Measurements from ENCODE around the gene IER3.
A peak's percentile ranks its signal among the peaks of the same experiment; 100 is the strongest.

Gene IER3

DNA sequence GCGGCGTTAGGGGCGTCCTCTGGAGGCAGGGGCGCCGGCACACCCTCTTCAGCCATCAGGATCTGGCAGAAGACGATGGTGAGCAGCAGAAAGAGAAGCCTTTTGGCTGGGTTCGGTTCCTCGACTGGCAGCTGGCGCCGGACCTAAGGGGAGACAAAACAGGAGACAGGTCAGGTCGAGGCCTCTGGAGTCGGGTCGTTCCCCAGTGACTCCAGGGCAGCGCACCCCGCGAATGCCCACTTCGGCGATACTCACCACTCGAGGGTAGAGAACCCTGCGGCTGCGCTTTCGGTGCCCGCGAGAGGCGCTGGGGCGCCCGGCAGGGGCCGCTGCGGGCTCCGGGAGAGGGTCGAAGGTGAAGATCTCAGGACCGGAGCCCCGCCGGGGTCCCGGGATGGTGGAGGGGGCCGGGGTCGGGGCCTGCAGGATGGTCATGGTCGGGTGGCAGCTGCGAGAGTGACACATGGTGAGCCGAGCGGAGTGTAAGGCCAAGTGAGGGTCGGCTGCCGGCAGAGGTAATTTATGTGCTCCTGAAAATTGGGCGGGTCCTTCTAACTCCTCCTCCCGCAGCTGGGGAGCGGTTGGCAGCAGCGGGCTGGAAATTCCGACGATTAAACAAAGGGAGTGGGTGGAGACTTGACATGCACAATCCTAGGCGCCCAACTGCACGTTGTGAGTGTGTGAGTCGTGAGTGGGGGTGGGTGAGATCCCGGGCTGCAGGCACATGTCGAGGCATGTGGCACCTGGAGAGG, at the start of gene IER3 (continued):
- TF ChIP-seq, protein P1, sequence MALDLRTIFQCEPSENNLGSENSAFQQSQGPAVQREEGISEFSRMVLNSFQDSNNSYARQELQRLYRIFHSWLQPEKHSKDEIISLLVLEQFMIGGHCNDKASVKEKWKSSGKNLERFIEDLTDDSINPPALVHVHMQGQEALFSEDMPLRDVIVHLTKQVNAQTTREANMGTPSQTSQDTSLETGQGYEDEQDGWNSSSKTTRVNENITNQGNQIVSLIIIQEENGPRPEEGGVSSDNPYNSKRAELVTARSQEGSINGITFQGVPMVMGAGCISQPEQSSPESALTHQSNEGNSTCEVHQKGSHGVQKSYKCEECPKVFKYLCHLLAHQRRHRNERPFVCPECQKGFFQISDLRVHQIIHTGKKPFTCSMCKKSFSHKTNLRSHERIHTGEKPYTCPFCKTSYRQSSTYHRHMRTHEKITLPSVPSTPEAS (tag by site-specific recombination; IDR thresholded peaks at IDR 0.05): no peak
- TF ChIP-seq, protein P2, sequence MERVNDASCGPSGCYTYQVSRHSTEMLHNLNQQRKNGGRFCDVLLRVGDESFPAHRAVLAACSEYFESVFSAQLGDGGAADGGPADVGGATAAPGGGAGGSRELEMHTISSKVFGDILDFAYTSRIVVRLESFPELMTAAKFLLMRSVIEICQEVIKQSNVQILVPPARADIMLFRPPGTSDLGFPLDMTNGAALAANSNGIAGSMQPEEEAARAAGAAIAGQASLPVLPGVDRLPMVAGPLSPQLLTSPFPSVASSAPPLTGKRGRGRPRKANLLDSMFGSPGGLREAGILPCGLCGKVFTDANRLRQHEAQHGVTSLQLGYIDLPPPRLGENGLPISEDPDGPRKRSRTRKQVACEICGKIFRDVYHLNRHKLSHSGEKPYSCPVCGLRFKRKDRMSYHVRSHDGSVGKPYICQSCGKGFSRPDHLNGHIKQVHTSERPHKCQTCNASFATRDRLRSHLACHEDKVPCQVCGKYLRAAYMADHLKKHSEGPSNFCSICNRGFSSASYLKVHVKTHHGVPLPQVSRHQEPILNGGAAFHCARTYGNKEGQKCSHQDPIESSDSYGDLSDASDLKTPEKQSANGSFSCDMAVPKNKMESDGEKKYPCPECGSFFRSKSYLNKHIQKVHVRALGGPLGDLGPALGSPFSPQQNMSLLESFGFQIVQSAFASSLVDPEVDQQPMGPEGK (tag by site-specific recombination; IDR thresholded peaks at IDR 0.05): peak; percentile 74
- TF ChIP-seq ZNF707 (tag by site-specific recombination; IDR thresholded peaks at IDR 0.05): no peak
- TF ChIP-seq, protein P3, sequence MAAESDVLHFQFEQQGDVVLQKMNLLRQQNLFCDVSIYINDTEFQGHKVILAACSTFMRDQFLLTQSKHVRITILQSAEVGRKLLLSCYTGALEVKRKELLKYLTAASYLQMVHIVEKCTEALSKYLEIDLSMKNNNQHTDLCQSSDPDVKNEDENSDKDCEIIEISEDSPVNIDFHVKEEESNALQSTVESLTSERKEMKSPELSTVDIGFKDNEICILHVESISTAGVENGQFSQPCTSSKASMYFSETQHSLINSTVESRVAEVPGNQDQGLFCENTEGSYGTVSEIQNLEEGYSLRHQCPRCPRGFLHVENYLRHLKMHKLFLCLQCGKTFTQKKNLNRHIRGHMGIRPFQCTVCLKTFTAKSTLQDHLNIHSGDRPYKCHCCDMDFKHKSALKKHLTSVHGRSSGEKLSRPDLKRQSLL (tag by site-specific recombination; IDR thresholded peaks at IDR 0.05): no peak
- TF ChIP-seq, protein P4, sequence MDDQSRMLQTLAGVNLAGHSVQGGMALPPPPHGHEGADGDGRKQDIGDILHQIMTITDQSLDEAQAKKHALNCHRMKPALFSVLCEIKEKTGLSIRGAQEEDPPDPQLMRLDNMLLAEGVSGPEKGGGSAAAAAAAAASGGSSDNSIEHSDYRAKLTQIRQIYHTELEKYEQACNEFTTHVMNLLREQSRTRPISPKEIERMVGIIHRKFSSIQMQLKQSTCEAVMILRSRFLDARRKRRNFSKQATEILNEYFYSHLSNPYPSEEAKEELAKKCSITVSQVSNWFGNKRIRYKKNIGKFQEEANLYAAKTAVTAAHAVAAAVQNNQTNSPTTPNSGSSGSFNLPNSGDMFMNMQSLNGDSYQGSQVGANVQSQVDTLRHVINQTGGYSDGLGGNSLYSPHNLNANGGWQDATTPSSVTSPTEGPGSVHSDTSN (CRISPR knock-in tag; IDR thresholded peaks at IDR 0.05): peak; percentile 56; the same call in 1 of the 2 replicates
- no peak for TF ChIP-seq ZNF837 (tag by site-specific recombination; IDR thresholded peaks at IDR 0.05)
- TF ChIP-seq KLF7 (tag by site-specific recombination; IDR thresholded peaks at IDR 0.05; ENCODE audit: borderline replicate concordance): 0 out of 2 replicates have a peak, but pooled peaks have one; percentile 60
- peak; percentile 69 for TF ChIP-seq WT1 (tag by site-specific recombination; IDR thresholded peaks at IDR 0.05)
- TF ChIP-seq, protein P5, sequence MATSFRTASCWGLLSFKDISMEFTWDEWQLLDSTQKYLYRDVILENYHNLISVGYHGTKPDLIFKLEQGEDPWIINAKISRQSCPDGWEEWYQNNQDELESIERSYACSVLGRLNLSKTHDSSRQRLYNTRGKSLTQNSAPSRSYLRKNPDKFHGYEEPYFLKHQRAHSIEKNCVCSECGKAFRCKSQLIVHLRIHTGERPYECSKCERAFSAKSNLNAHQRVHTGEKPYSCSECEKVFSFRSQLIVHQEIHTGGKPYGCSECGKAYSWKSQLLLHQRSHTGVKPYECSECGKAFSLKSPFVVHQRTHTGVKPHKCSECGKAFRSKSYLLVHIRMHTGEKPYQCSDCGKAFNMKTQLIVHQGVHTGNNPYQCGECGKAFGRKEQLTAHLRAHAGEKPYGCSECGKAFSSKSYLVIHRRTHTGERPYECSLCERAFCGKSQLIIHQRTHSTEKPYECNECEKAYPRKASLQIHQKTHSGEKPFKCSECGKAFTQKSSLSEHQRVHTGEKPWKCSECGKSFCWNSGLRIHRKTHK (tag by site-specific recombination; IDR thresholded peaks at IDR 0.05): no peak
- no peak for TF ChIP-seq ZNF521 (tag by site-specific recombination; IDR thresholded peaks at IDR 0.05)
- TF ChIP-seq MZF1 (tag by site-specific recombination; IDR thresholded peaks at IDR 0.05; ENCODE audit: borderline replicate concordance): no peak
- 0 out of 2 replicates have a peak, but pooled peaks have one; percentile 10 for TF ChIP-seq ZBTB21 (tag by site-specific recombination; IDR thresholded peaks at IDR 0.05)
- no peak for TF ChIP-seq ZNF48 (tag by site-specific recombination; IDR thresholded peaks at IDR 0.05)
- no peak for TF ChIP-seq ZNF776 (tag by site-specific recombination; IDR thresholded peaks at IDR 0.05; ENCODE audit: borderline replicate concordance)
- TF ChIP-seq, protein P6, sequence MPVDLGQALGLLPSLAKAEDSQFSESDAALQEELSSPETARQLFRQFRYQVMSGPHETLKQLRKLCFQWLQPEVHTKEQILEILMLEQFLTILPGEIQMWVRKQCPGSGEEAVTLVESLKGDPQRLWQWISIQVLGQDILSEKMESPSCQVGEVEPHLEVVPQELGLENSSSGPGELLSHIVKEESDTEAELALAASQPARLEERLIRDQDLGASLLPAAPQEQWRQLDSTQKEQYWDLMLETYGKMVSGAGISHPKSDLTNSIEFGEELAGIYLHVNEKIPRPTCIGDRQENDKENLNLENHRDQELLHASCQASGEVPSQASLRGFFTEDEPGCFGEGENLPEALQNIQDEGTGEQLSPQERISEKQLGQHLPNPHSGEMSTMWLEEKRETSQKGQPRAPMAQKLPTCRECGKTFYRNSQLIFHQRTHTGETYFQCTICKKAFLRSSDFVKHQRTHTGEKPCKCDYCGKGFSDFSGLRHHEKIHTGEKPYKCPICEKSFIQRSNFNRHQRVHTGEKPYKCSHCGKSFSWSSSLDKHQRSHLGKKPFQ (tag by site-specific recombination; IDR thresholded peaks at IDR 0.05): no peak
- peak; percentile 47 for TF ChIP-seq IKZF3 (tag by site-specific recombination; IDR thresholded peaks at IDR 0.05)
- peak; percentile 99 for TF ChIP-seq ZNF561 (tag by site-specific recombination; IDR thresholded peaks at IDR 0.05; ENCODE audit: borderline replicate concordance)
- peak; percentile 64; the same call in 1 of the 2 replicates for TF ChIP-seq ZNF610 (tag by site-specific recombination; IDR thresholded peaks at IDR 0.05; ENCODE audit: borderline replicate concordance)
- TF ChIP-seq, protein P7, sequence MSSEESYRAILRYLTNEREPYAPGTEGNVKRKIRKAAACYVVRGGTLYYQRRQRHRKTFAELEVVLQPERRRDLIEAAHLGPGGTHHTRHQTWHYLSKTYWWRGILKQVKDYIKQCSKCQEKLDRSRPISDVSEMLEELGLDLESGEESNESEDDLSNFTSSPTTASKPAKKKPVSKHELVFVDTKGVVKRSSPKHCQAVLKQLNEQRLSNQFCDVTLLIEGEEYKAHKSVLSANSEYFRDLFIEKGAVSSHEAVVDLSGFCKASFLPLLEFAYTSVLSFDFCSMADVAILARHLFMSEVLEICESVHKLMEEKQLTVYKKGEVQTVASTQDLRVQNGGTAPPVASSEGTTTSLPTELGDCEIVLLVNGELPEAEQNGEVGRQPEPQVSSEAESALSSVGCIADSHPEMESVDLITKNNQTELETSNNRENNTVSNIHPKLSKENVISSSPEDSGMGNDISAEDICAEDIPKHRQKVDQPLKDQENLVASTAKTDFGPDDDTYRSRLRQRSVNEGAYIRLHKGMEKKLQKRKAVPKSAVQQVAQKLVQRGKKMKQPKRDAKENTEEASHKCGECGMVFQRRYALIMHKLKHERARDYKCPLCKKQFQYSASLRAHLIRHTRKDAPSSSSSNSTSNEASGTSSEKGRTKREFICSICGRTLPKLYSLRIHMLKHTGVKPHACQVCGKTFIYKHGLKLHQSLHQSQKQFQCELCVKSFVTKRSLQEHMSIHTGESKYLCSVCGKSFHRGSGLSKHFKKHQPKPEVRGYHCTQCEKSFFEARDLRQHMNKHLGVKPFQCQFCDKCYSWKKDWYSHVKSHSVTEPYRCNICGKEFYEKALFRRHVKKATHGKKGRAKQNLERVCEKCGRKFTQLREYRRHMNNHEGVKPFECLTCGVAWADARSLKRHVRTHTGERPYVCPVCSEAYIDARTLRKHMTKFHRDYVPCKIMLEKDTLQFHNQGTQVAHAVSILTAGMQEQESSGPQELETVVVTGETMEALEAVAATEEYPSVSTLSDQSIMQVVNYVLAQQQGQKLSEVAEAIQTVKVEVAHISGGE (tag by site-specific recombination; conservative IDR thresholded peaks at IDR 0.05; ENCODE audit: low read depth): 0 out of 2 replicates have a peak, but pooled peaks have one; percentile 20
- TF ChIP-seq, protein P8, sequence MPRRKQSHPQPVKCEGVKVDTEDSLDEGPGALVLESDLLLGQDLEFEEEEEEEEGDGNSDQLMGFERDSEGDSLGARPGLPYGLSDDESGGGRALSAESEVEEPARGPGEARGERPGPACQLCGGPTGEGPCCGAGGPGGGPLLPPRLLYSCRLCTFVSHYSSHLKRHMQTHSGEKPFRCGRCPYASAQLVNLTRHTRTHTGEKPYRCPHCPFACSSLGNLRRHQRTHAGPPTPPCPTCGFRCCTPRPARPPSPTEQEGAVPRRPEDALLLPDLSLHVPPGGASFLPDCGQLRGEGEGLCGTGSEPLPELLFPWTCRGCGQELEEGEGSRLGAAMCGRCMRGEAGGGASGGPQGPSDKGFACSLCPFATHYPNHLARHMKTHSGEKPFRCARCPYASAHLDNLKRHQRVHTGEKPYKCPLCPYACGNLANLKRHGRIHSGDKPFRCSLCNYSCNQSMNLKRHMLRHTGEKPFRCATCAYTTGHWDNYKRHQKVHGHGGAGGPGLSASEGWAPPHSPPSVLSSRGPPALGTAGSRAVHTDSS (tag by site-specific recombination; IDR thresholded peaks at IDR 0.05): no peak
- no peak for TF ChIP-seq TCF7L2 (IDR thresholded peaks at IDR 0.05; ENCODE audit: borderline replicate concordance, low read depth, low read length)
- TF ChIP-seq KLF16 (tag by site-specific recombination; IDR thresholded peaks at IDR 0.05): peak; percentile 46; the same call in 1 of the 2 replicates
- TF ChIP-seq ZSCAN16 (tag by site-specific recombination; IDR thresholded peaks at IDR 0.05): no peak
- no peak for TF ChIP-seq ZNF112 (tag by site-specific recombination; IDR thresholded peaks at IDR 0.05)
- TF ChIP-seq ZNF239 (tag by site-specific recombination; IDR thresholded peaks at IDR 0.05): no peak
